ENCODE data around the gene ADARB1.

DNA sequence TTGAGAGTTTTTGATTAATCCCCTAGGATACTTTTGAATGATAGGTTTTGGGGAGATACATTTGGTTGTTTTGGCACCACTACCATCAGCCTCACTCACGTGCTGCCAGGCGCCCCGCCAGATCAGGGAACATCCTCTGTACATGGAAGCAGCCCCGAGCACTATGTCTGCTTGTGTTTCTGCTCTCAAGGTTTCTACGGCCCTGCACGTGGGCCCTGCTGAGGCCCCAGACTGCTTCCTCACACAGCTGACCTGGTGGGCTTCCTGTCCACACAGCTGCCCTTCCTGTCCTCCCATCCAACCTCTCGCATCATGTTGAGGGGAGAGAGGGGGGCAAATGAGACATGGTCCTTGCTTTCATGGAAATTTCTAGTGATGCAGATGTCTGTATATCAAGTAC is 20.0 kb downstream of the ADARB1 start:
- TF ChIP-seq FOXK2 (IDR thresholded peaks at IDR 0.05) (no peak), NFRKB (IDR thresholded peaks at IDR 0.05) (no peak), SUZ12 (IDR thresholded peaks at IDR 0.05) (no peak)

Measured in HEK293T (cell line).